Measurements from ENCODE around the gene FBXL5.
A peak's percentile ranks its signal among the peaks of the same experiment; 100 is the strongest.

The FBXL5 gene

GRCh38 chr4:15657366-15657765, 2.2 kb upstream of the FBXL5 start:
- no peak overlapping the region for H3K27ac ChIP-seq
- TF ChIP-seq CTCF (conservative IDR thresholded peaks at IDR 0.05): no peak

GRCh38 chr4:15656038-15656470, 897 bp upstream of the FBXL5 start:
- H3K27ac ChIP-seq: peak overlapping the region; percentile 95

GRCh38 chr4:15654593-15655222, 449 bp downstream of the FBXL5 start:
- TF ChIP-seq CTCF (conservative IDR thresholded peaks at IDR 0.05): no peak

More at GRCh38 chr4:15656038-15656470, 897 bp upstream of the FBXL5 start:
- TF ChIP-seq CTCF (conservative IDR thresholded peaks at IDR 0.05): no peak

GRCh38 chr4:15653864-15654592, 1.1 kb downstream of the FBXL5 start:
- no peak for TF ChIP-seq CTCF (conservative IDR thresholded peaks at IDR 0.05)
- H3K27ac ChIP-seq: peak overlapping the region; percentile 95

More at GRCh38 chr4:15654593-15655222, 449 bp downstream of the FBXL5 start:
- peak overlapping the region; percentile 95 for H3K27ac ChIP-seq

- H3K27ac ChIP-seq: peak overlapping the region; percentile 95
Observed at GRCh38 chr4:15653420-15653819, 1.7 kb downstream of the FBXL5 start.

GRCh38 chr4:15652841-15653240, 2.3 kb downstream of the FBXL5 start:
- no peak for TF ChIP-seq CTCF (conservative IDR thresholded peaks at IDR 0.05)
- peak overlapping the region; percentile 95 for H3K27ac ChIP-seq

More at GRCh38 chr4:15653420-15653819, 1.7 kb downstream of the FBXL5 start:
- TF ChIP-seq CTCF (conservative IDR thresholded peaks at IDR 0.05): no peak

- no peak for TF ChIP-seq CTCF (conservative IDR thresholded peaks at IDR 0.05)
- H3K27ac ChIP-seq: peak overlapping the region; percentile 95
Observed at GRCh38 chr4:15652191-15652590, 3.0 kb downstream of the FBXL5 start.

All from VCaP (cell line).